Left kidney (tissue), 2 donors: ENCODE data around the gene CHST2. TPM values are rescaled to one million over a fixed set of nuclear protein-coding genes. Genes with fewer than 3 reads are reported as not detected.

Source experiments
- DNase-seq: peaks from one replicate; pipeline ENCODE4 v3.0.0-alpha.2; 2013
- polyA plus RNA-seq: library from polyadenylated mRNA; unstranded; fragments of 120-200 nt; gene quantifications from one replicate; pipeline ENCODE4 v1.2.1, GENCODE V29; 2013; ENCODE audit not compliant: insufficient read length

CHST2 gene
- polyA plus RNA-seq, 1 donor, result 19.6 TPM

DNA sequence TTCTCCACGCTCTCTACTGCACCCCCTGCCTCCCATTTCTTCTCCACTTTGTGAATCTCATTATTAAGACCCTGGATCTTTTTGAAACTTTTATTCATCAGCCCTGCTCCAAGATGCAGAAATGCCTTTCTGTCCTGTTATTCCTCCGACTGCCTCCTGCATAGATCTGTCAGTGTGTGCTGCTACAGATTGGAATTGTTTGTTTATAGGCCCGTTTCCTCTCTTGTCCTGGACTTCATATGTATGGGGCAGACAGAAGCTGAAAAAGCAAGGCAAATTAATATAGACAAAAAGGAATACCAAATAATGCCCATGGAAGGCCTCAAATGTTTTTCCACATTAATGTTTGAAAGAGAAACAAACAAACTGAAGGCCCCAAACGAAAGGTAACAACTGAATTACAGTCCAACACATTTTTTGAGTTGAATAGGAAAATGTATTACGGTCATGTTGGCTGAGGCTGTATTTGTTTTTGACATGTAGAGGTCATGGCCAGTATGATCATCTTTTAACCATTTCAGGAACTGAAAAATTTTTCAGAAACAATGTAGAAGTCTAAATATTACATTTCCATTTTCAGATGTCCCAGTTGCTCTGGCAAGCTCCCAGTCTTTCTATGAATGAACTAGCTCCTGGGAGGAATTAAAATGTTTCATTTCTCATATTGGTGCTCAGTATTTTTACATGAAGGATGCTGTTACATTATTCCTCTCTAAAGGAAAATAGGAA is 8.8 kb downstream of the CHST2 start:
- DNase-seq, result no peak

- no peak for DNase-seq
These were observed 12.8 kb downstream of the CHST2 start for GRCh38 chr3:143132246-143132980.

DNA sequence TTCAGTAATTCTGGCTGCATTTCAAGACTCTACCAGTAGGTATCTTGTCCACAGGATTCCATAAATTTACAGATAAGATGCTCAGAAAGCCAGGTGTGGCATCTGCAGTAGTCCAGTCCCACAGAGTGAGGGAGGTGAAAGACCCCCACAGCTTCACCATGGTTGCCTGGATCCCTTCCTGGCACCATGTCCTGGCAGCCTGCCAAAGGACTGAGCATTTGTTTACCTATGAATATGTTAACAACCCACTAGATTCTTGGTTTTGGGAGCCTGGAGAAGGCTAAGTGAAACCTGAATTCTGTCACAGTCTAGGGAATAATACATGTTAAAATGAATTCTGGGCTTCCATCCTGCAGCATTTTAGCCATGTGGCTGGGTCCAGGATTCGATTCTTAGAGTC is 14.9 kb downstream of the CHST2 start:
- DNase-seq, result no peak

DNA sequence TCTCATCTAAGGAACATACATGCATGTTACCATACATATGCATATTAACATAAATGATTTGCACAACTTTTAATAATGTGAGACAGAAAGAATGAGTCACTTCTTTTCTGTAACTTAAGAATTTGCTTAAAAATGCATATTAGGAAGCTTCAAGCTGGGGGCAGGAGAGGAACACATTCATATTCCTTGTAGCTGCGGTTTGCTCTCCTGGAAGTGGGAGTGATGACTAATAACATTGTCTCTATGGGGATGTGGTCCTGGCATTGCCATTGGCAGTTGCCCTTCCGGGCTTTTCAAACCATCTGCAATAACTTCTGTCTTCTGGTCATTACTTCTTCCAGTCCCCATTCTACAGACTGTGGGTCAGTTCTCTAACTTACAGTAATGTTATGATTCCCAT is 15.6 kb downstream of the CHST2 start:
- DNase-seq, result no peak

DNA sequence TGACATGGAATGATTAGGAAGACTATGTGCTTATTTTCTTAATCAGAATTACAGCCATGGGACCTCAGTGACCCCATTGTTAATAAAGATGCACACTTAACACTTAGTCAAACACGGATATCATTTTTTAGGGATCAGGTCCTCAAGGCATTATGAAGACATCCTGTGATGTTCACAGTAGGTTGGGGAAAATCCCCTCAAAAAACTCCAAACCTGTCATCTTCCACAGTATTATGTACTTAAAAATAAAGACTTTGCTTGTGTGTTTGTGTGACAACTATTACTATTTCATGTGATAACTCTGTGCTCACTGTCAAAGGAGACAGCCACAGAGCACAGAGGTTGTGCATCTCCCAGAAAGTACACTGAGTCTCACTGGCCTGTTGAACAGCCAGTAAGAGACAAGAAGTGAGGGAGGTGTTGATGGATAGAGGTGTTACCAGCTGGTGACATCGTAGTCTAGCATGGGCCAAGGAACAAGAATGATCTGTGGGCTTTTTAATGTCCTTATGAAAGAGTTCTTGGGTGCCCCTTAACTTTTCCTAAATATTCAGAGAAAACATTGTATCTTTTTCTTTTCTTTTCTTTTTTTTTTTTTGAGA is 18.0 kb downstream of the CHST2 start:
- DNase-seq, result no peak

DNA sequence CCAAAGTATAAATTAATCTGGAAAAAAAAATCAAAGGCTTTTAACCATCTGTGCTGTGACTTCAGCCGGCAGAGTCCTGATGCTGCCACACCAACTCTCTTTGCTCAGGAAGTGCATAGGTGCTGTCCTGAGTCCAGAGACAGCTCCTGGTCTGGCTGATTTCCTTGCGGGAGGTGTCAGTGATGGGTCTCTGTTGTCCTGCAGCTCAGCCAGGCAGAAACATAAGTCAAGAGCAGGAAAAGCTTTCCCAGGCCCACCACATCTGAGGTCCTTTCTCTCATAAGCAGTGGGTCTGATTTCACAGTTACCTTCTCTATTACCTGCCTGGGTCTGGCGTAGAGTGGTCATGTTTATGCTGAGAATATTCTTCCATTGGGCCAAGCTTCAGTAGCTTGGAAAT is 19.4 kb downstream of the CHST2 start:
- no peak for DNase-seq

DNA sequence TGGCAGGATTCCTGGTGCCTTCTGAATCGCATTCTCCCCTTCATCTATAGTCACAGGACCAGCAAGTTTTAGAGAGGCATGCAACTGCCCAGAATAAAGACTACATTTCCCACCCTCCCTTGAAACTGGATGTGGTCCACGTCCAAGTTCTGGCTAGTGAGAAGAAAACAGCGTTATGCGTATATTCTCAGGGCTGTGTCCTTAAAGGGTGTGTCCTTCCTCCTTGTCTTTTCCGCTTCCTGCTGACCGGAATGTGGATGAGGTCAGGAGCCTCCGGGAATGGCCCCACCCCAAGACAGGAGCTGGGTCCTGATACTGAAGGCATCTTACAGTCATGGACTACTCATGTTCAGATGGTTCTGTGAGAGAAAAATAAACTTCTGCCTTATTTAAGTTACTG is 20.2 kb downstream of the CHST2 start:
- DNase-seq, result no peak

DNA sequence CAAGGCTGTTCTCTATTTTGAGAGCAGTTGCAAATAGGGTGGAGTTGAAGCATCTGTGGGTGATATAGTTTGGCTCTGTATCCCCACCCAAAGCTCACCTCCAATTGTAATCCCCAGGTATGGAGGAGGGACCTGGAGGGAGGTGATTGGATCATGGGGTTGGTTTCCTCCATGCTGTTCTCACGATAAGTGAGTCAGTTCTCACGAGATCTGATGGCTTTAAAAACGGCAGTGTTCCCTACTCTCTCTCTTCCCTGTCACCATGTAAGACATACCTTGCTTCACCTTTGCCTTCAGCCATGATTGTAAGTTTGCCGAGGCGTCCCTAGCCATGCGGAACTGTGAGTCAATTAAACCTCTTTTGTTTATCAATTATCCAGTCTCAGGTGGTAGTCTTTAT is 21.0 kb downstream of the CHST2 start:
- DNase-seq, result no peak

DNA sequence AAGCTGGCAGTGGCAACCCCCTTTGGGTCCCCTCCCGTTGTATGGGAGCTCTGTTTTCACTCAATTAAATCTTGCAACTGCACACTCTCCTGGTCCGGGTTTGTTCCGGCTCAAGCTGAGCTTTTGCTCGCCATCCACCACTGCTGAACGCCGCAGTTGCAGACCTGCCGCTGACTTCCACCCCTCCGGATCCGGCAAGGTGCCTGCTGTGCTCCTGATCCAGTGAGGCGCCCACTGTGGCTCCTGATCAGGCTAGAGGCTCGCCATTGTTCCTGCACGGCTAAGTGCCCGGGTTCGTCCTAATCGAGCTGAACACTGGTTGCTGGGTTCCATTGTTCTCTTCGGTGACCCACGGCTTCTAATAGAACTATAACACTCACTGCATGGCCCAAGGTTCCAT is 22.8 kb downstream of the CHST2 start:
- DNase-seq, result no peak

GRCh38 chr3:143145906-143146305 is 26.3 kb downstream of the CHST2 start:
- DNase-seq, result no peak

- DNase-seq, result no peak
These were observed 27.1 kb downstream of the CHST2 start for GRCh38 chr3:143146486-143147274.

- no peak for DNase-seq
These were observed 28.1 kb downstream of the CHST2 start for GRCh38 chr3:143147707-143148106.

DNA sequence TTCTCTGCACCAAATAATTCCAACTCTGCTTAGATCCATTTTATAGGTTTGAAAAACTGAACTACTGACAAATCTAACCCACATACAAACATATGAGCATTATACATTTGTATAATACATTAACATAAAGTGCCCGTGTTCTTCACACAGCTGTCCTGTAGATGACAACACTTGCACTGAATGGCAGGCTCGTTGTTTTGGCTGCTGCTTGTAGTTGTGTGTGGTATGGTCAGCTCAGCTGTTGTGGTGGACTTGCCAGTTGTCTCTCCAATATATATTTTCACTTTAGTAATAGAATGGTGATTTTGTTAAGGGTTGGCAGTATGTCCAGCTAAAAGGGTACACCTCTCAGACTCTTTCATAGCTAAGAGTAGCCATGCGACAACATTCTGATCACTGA is 30.5 kb downstream of the CHST2 start:
- no peak for DNase-seq

- no peak for DNase-seq
These were observed 31.6 kb downstream of the CHST2 start for GRCh38 chr3:143151004-143151731.

DNA sequence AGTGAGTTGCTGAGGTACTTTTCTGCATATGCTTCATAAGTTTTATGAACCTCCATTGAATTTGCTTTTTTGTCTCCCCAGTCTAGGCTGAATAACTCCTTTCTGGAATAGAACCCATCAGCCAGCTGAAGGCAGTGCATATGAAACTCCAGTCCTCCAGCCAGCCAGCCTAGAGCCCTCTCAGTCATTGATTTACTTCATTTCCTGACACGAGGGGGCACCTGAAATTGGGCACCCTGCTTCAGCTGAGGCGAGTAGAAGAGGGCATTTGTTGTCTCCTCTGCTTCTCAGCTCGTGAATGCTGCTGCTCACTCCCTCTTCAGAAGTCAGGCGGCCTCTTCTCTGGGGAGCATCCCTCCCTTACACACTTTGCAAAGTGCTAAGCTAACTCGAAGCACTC is 32.5 kb downstream of the CHST2 start:
- no peak for DNase-seq

GRCh38 chr3:143155756-143156155 is 36.2 kb downstream of the CHST2 start:
- DNase-seq, result no peak

- no peak for DNase-seq
These were observed 38.7 kb downstream of the CHST2 start for GRCh38 chr3:143158014-143158988.

DNA sequence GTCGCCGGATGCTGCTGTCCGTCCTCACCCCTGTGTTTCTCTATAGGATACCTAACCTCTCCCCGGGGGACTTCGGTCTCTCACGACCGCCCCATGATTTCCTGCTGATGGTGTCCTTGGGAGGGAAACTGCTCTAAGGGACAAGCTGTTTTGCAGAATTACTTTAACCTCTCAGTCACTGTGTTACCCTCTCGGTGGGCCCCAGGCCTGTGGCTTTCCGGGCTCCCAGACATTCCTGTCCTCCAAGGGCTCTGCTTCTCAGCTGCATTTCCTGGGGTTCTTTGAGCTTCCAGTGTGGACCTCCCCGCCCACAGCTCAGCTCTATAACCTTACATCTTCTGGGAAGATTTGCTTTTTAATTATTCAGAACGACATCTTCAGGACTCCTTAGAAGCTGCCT is 40.9 kb downstream of the CHST2 start:
- no peak for DNase-seq

DNA sequence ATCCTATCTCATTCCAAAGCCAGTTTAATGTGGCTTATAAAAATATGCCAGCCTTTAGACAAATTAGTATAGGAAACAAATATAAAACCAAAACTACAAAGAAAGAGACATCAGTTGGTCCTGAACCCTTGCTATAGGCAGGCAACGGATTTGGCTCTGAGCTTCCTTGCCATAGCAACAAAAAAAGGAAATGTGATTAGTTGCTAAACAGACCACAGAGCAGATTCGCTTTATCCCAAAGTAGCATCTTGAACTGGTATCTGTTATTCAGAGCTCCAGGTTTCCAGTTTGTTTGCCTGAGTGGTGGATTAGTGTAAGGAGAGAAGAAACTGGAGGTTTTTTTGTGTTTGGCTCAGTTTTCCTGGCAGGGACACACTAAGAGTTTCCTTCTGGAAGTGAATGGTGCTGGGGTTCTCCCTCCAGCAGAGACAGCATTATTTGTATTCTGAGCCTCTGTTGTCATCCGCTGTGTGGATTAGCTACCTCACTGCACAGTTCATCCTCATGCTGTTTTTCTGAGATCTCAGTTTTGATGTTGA is 44.1 kb downstream of the CHST2 start:
- DNase-seq, result no peak

GRCh38 chr3:143165211-143165610 is 45.6 kb downstream of the CHST2 start:
- no peak for DNase-seq
